ENCODE results near the gene UVSSA. TPM values are rescaled to one million over a fixed set of nuclear protein-coding genes. Genes with fewer than 3 reads are reported as not detected.

The UVSSA gene
- total and polyA plus RNA-seq, 5 experiments from 2014 or later: 1.9 to 39.5 (median 6.2) TPM

DNA sequence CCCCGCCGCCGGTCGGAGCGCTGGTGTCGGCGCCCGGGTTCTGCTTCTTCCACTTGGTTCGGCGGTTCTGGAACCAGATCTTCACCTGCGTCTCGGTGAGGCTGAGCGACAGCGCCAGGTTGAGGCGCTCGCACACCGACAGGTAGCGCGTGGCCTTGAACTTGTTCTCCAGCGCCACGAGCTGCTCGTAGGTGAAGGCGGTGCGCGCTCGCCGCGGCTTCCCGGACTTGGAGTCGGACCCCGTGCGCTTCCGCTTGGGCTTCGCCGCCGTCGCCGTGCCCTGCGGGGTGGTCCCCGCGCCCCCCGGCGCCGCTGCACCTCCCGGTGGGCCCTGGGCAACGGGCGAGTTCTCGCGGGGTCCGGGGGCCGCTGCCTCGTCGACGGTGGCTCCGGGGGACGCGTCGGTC, 56.2 kb downstream of the UVSSA start:
- DNase-seq: peak in 1 of 10 donors; percentile 54
- H3K9me3 Mint-ChIP-seq: peaks cover 0 to 9% (median 0%) of the 10 kb centered on the region in 9 donors
- no peaks in the 10 kb centered on the region for H3K36me3 Mint-ChIP-seq
- POLR2A ChIA-PET: no interaction called here
- peaks cover 0 to 9% (median 5%) of the 10 kb centered on the region in 4 donors for H3K4me1 Mint-ChIP-seq
- no peak overlapping the region for H3K27ac Mint-ChIP-seq
- ATAC-seq: no peak
- H3K4me3 Mint-ChIP-seq: no peak overlapping the region
- H3K27me3 Mint-ChIP-seq: peaks cover 3 to 46% (median 12%) of the 10 kb centered on the region in 5 donors

DNA sequence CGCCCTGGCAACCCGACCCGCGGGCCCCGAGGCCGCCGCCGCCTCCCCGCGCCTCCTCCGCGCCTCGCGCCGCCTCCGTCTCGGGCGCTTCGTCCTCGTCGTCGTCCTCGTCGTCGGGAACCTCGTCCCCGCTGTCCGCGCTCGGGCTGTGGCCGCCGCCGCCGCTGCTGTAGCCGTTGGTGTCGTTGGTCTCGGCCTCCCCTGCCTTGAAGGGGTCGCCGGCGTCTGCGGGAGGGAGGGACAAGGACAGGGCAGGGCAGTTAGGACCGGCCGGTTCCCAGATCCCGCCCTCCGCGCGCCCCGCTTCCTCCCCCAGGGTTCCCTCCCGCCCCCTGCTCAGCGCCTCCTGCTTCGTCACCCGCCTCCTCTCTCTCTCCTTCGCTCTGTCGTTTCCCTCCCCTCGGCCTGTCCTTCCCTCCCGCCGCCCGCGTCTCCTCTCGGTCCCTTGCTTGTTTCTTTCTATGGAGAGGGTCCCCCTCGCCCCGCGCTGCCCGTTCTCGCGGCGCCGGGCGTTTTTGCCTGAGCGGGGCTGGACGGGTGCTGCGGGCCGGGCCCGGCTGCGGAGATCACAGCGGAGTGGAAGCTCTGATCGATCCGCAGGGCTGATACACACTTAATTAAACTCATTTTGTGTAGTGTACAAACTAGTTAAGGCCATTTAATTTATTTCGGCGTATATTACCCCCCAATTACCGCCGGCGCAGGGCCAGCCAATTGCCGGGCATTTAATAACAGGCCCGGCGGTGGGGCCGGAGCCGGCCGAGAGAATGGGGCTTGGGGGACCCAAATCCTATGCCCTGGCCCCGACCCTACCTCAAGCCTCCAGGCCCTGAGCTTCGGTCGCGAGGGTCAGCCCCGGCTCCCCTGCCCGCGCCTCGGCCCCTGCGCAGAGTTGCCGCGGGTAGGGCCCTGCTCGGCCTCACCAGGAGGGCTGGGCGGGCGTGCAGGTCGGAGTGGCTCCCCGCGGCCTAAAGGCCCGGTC, 56.9 kb downstream of the UVSSA start:
- Mint-ChIP-seq H3K4me3 (peak overlapping the region in 6 of 10 donors; percentile 7 to 65 (median 36)), H3K27me3 (peaks cover 7 to 49% (median 19%) of the 10 kb centered on the region in 5 donors), H3K27ac (peak overlapping the region in 1 of 10 donors; percentile 13), H3K36me3 (no peaks in the 10 kb centered on the region), H3K4me1 (peaks cover 2 to 14% (median 6%) of the 10 kb centered on the region in 4 donors), H3K9me3 (peaks cover 0 to 5% (median 0%) of the 10 kb centered on the region in 9 donors)
- ATAC-seq (no peak), DNase-seq (peak in 2 of 10 donors; percentile 15 to 40)
- POLR2A ChIA-PET: interaction anchor here (0.6 to 0.7 kb wide), 2 partner anchors 160 to 223 kb away, joined by 3 to 4 read pairs; no protein-coding TSS in a partner anchor

DNA sequence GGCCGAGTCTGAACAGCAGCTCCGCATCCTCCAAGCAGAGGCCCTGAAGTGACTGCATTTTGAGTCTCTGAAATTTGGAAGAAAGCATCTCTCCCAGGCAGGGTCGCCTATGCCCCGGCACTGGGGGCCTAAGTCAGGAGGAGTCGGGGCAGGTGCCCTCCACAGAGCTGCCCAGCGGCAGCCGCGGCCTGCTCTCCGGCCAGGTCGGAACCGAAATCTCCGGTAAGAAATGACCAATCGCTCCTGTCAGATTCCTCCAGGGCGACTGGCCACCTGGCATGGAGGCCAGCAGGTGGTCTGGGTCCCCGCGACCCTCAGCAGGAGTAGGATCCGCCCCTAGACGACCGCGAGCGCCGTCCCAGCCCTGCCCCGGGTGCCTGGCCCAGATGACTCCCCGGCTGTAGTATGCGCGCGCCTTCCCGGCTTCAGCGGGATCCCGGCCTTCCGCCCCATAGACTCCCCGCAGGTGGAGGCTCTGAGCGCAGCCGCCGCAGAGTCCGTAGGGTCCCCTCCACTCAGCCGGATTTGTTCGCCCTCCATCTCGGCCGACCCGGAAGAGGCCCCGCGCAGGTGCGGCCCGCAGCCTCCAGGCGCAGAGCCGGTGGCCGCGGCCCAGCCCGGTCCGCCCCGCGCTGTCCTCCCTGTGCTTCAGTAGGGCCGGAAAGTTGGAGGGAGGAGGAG, 57.7 kb downstream of the UVSSA start:
- Mint-ChIP-seq H3K27me3 (peaks cover 7 to 56% (median 23%) of the 10 kb centered on the region in 5 donors), H3K4me1 (peaks cover 0 to 14% (median 6%) of the 10 kb centered on the region in 4 donors), H3K4me3 (peak overlapping the region in 1 of 10 donors; percentile 29), H3K27ac (no peak overlapping the region), H3K36me3 (peaks cover 0 to 4% (median 2%) of the 10 kb centered on the region in 3 donors), H3K9me3 (peaks cover 0 to 3% (median 0%) of the 10 kb centered on the region in 9 donors)
- POLR2A ChIA-PET: interaction anchor here (0.6 kb wide), 1 partner anchor 160 kb away, joined by 4 read pairs; no protein-coding TSS in a partner anchor
- ATAC-seq (no peak), DNase-seq (peak in 2 of 10 donors; percentile 15 to 34)

DNA sequence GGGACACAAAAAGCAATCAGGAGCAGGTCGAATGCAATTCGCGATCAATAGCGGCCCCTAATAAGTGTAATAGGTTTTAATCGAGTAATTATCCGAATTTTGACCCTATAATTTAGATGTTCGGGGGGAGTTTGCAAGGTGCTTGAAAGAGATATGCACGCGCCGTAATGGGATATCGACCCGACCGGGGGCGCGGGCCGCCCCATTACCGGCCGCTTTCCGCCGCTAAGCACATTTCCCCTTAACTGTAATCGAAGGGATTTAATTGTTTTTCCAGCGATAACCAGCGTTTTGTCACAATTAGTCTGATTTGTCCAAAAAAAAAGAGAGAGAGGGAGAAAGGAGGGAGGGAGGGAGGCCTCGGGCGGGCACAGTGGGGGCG, 58.2 kb downstream of the UVSSA start:
- POLR2A ChIA-PET: no interaction called here
- peaks cover 0 to 14% (median 6%) of the 10 kb centered on the region in 4 donors for H3K4me1 Mint-ChIP-seq
- DNase-seq (peak in 1 of 10 donors; percentile 34), ATAC-seq (no peak)
- H3K9me3 Mint-ChIP-seq: peaks cover 0 to 3% (median 0%) of the 10 kb centered on the region in 9 donors
- peak overlapping the region in 2 of 10 donors; percentile 29 to 45 for H3K4me3 Mint-ChIP-seq
- peaks cover 7 to 58% (median 26%) of the 10 kb centered on the region in 5 donors for H3K27me3 Mint-ChIP-seq
- H3K27ac Mint-ChIP-seq: no peak overlapping the region
- H3K36me3 Mint-ChIP-seq: peaks cover 0 to 4% (median 2%) of the 10 kb centered on the region in 3 donors

DNA sequence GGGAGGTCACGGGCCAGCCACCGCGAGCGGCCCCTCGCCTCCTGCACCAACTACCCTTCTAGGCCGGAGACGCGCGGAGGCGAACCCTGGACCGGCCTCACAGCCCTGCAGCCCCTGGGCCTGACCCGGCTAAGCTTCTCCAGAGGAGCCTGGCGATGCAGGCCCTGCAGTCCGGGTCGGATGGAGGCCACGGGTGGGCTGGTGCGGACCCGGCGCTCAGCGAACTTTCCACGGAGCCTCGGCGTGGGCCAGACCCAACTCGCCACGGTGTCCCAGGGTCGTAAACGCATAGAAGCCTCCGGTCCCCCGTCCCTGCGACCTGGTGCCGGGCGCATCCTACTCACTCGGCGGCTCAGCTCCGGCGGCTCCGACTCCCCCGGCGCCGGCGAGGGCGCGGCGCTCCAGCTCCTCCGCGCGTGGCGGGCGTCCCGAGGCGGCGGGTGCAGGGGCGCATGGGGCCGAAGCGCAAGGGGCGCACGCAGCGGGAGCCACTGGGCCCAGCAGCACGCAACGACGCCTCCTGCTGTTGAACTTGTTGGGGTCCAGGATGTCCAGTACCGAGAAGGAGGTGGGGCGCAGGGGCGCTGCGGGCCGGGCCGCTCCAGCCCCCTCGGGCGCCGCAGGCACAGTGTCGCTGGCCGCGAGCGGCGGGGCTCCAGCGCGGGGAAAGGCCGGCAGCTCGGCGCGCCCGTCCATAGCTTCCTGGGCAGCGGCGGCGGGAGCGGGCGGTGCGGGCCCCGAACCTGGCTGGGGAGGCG, 58.8 kb downstream of the UVSSA start:
- Mint-ChIP-seq H3K27ac (no peak overlapping the region), H3K9me3 (peaks cover 0 to 3% (median 0%) of the 10 kb centered on the region in 9 donors), H3K4me3 (peak overlapping the region in 1 of 10 donors; percentile 29), H3K36me3 (peaks cover 0 to 4% (median 2%) of the 10 kb centered on the region in 3 donors), H3K27me3 (peaks cover 7 to 56% (median 30%) of the 10 kb centered on the region in 5 donors), H3K4me1 (peaks cover 0 to 14% (median 6%) of the 10 kb centered on the region in 4 donors)
- POLR2A ChIA-PET: no interaction called here
- peak in 2 of 10 donors; percentile 15 to 22 for DNase-seq
- no peak for ATAC-seq

GRCh38 chr4:1406394-1406980, 59.5 kb downstream of the UVSSA start, which contains the start of gene NKX1-1:
Gene NKX1-1 (minus strand): TSS chr4:1406442. CDS start chr4:1406442, 0 bp downstream.
- Mint-ChIP-seq H3K4me1 (peaks cover 0 to 14% (median 6%) of the 10 kb centered on the region in 4 donors), H3K36me3 (peaks cover 0 to 4% (median 2%) of the 10 kb centered on the region in 3 donors), H3K27me3 (peaks cover 9 to 59% (median 34%) of the 10 kb centered on the region in 5 donors), H3K27ac (peak within 1 kb of the TSS in 1 of 10 donors; percentile 18), H3K9me3 (peaks cover 0 to 3% (median 0%) of the 10 kb centered on the region in 9 donors), H3K4me3 (peak within 1 kb of the TSS in 4 of 10 donors; percentile 7 to 45 (median 24))
- no peak for ATAC-seq
- DNase-seq: peak in 1 of 10 donors; percentile 24
- POLR2A ChIA-PET: no interaction called here

DNA sequence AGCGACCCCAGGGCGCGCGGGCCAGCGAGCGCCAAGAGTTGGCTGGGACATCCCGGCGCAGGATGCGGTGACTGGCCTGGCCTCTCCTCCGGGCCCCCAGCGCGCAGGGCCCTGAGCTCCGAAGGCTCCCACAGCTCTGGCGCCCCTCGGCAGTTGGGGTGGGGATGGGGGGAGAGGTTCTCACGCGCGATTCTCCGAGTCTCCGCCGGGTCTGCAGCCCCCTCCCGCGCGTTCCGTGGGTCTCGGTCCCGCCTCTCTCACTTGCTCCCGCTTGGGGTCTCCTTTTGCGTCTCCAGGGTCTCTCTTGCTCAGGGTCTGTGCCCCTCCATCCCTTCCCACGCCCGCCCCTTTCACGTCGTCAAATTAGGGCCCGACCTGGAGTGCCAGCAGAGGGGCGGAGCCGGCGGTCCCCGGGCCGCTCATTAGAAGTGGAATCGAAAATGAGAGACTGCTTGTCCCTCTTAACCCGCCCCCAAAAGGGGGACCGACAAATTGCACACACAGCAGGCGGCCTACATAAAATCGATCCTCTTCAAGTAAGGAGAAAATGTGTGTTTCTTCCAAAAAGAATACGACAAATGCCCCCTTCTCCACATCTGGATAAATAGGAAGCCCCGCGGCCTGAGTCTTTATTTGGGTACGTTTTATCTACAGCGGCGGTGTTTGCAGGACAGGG, 60.1 kb downstream of the UVSSA start:
- Mint-ChIP-seq H3K4me3 (peak overlapping the region in 3 of 10 donors; percentile 7 to 45 (median 18)), H3K27ac (peak overlapping the region in 1 of 10 donors; percentile 18), H3K36me3 (peaks cover 0 to 4% (median 2%) of the 10 kb centered on the region in 3 donors), H3K9me3 (peaks cover 0 to 3% (median 0%) of the 10 kb centered on the region in 9 donors), H3K27me3 (peaks cover 12 to 62% (median 36%) of the 10 kb centered on the region in 5 donors), H3K4me1 (peaks cover 0 to 14% (median 6%) of the 10 kb centered on the region in 4 donors)
- ATAC-seq (no peak), DNase-seq (peak in 1 of 10 donors; percentile 37)
- POLR2A ChIA-PET: no interaction called here

- no peak for DNase-seq
- H3K27ac Mint-ChIP-seq: no peak overlapping the region
- H3K4me3 Mint-ChIP-seq: peak overlapping the region in 1 of 10 donors; percentile 24
- H3K4me1 Mint-ChIP-seq: peaks cover 0 to 14% (median 6%) of the 10 kb centered on the region in 4 donors
- POLR2A ChIA-PET: no interaction called here
- no peak for ATAC-seq
- peaks cover 0 to 4% (median 2%) of the 10 kb centered on the region in 3 donors for H3K36me3 Mint-ChIP-seq
- H3K27me3 Mint-ChIP-seq: peaks cover 13 to 69% (median 36%) of the 10 kb centered on the region in 5 donors
- H3K9me3 Mint-ChIP-seq: peaks cover 0 to 3% (median 0%) of the 10 kb centered on the region in 9 donors
Measured at GRCh38 chr4:1407657-1408333, 60.8 kb downstream of the UVSSA start.

DNA sequence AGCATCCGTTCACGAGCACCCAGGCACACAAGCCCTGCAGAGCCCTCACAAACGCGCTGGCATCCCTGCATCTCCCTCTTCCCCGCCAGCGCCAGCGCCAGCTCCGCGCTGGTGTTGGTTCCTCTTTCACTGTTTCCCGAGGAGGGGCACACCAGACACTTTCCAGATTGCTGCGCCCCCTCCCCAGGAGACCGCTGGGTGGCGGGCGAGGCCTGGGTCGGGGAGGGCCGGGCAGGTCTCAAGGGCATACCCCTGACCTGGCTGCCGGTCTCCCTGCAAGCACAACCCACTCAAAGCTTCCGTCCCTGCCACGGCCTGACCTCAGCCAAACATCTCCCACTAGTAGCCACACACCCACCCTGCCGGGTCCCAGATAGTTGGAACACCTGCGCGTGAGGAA, 61.4 kb downstream of the UVSSA start:
- Mint-ChIP-seq H3K4me3 (peak overlapping the region in 2 of 10 donors; percentile 24 to 43), H3K4me1 (peaks cover 0 to 14% (median 7%) of the 10 kb centered on the region in 4 donors), H3K27ac (peak overlapping the region in 1 of 10 donors; percentile 56), H3K27me3 (peaks cover 14 to 75% (median 41%) of the 10 kb centered on the region in 5 donors), H3K36me3 (peaks cover 0 to 4% (median 2%) of the 10 kb centered on the region in 3 donors), H3K9me3 (peaks cover 0 to 3% (median 0%) of the 10 kb centered on the region in 9 donors)
- POLR2A ChIA-PET: no interaction called here
- ATAC-seq: no peak
- DNase-seq: peak in 1 of 10 donors; percentile 46

GRCh38 chr4:1409079-1409478, 62.1 kb downstream of the UVSSA start:
- peaks cover 0 to 6% (median 2%) of the 10 kb centered on the region in 3 donors for H3K36me3 Mint-ChIP-seq

More at GRCh38 chr4:1409079-1409478, 62.1 kb downstream of the UVSSA start:
- H3K4me3 Mint-ChIP-seq: no peak overlapping the region
- peak in 1 of 10 donors; percentile 35 for DNase-seq
- peaks cover 0 to 3% (median 0%) of the 10 kb centered on the region in 9 donors for H3K9me3 Mint-ChIP-seq
- H3K27ac Mint-ChIP-seq: peak overlapping the region in 1 of 10 donors; percentile 56
- H3K27me3 Mint-ChIP-seq: peaks cover 14 to 81% (median 46%) of the 10 kb centered on the region in 5 donors
- peaks cover 0 to 14% (median 6%) of the 10 kb centered on the region in 4 donors for H3K4me1 Mint-ChIP-seq
- ATAC-seq: no peak
- POLR2A ChIA-PET: no interaction called here

Data from naive thymus-derived CD8-positive, alpha-beta T cell (primary cell).